Measurements from ENCODE around the gene PHETA1. TPM values are rescaled to one million over a fixed set of nuclear protein-coding genes. Genes with fewer than 3 reads are reported as not detected.
"Not testable (repeated sequence)": the region's sequence is repeated elsewhere in the genome, so short reads cannot be mapped to it uniquely, and the experiment has no call there.

The PHETA1 gene
- total RNA-seq, 2 experiments from 2014 or later, result 1.3 to 1.5 TPM

- Mint-ChIP-seq H3K27ac (peak overlapping the region; percentile 96), H3K4me1 (peaks cover 51% of the 10 kb centered on the region), H3K27me3 (no peaks in the 10 kb centered on the region), H3K4me3 (peak overlapping the region; percentile 76), H3K36me3 (ENCODE audit: low read depth) (peaks cover 11% of the 10 kb centered on the region), H3K9me3 (ENCODE audit: low read depth) (no peaks in the 10 kb centered on the region)
- ATAC-seq, result peak; percentile 77
- intact Hi-C loops (cut with DNase I, micrococcal nuclease), result loop anchor here (1.0 to 10.0 kb wide), 17 partner anchors 25 to 1009 kb away; partner anchors contain the start of genes RAD9B (in 2 of the 2), VPS29 (in 2 of the 2), ATXN2 (in 1 of the 2) and BRAP (in 1 of the 2)
- DNase-seq, result peak; percentile 100
- POLR2A ChIA-PET, result interaction anchor here (0.9 to 1.2 kb wide), 2 partner anchors 30 to 40 kb away, joined by 5 to 7 read pairs; no protein-coding TSS in a partner anchor
- CTCF ChIA-PET, result interaction anchor here (0.7 to 24.4 kb wide), 6 partner anchors 9 to 408 kb away, joined by 3 to 890 read pairs (median 8); no protein-coding TSS in a partner anchor
Measured at GRCh38 chr12:111405149-111405858, 36.4 kb upstream of the PHETA1 start.

- Mint-ChIP-seq H3K9me3 (ENCODE audit: low read depth) (peaks cover 2% of the 10 kb centered on the region), H3K27me3 (peaks cover 5% of the 10 kb centered on the region), H3K27ac (peak overlapping the region; percentile 96), H3K4me1 (peaks cover 54% of the 10 kb centered on the region), H3K4me3 (peak overlapping the region; percentile 76), H3K36me3 (ENCODE audit: low read depth) (peaks cover 13% of the 10 kb centered on the region)
- intact Hi-C loops (cut with DNase I, micrococcal nuclease), result loop anchor here (1.0 to 10.0 kb wide), 18 partner anchors 26 to 1010 kb away; partner anchors contain the start of genes RAD9B (in 2 of the 2), VPS29 (in 2 of the 2), ATXN2 (in 1 of the 2) and BRAP (in 1 of the 2)
- CTCF ChIA-PET, result interaction anchor here (0.5 to 24.4 kb wide), 9 partner anchors 8 to 1118 kb away, joined by 3 to 890 read pairs (median 6); no protein-coding TSS in a partner anchor
- DNase-seq, result peak; percentile 88
- POLR2A ChIA-PET, result interaction anchor here (0.9 to 1.4 kb wide), 3 partner anchors 30 to 282 kb away, joined by 5 to 7 read pairs (median 5); partner anchors contain the start of genes ACAD10 and BRAP
- ATAC-seq, result peak; percentile 20
Measured at GRCh38 chr12:111404362-111405148, 35.7 kb upstream of the PHETA1 start.

- H3K9me3 Mint-ChIP-seq (ENCODE audit: low read depth); H3K27ac Mint-ChIP-seq: not testable (repeated sequence)
Measured at GRCh38 chr12:111402490-111402824, 33.6 kb upstream of the PHETA1 start.

GRCh38 chr12:111401167-111401605, 32.3 kb upstream of the PHETA1 start:
- peaks cover 3% of the 10 kb centered on the region for H3K9me3 Mint-ChIP-seq (ENCODE audit: low read depth)
- H3K27ac Mint-ChIP-seq, result no peak overlapping the region
- no peak for DNase-seq
- H3K4me3 Mint-ChIP-seq, result no peak overlapping the region
- ChIA-PET CTCF (interaction anchor here (0.8 to 24.4 kb wide), 2 partner anchors 51 to 81 kb away, joined by 3 to 890 read pairs; no protein-coding TSS in a partner anchor), POLR2A (no interaction called here)
- peaks cover 5% of the 10 kb centered on the region for H3K27me3 Mint-ChIP-seq
- ATAC-seq, result no peak
- intact Hi-C loops (cut with DNase I, micrococcal nuclease), result loop anchor here (10.0 kb wide), 2 partner anchors 896 to 1014 kb away; partner anchors contain the start of genes PTPN11 (in 1 of the 2), RAD9B (in 1 of the 2) and VPS29 (in 1 of the 2)
- H3K4me1 Mint-ChIP-seq, result peaks cover 51% of the 10 kb centered on the region
- H3K36me3 Mint-ChIP-seq (ENCODE audit: low read depth), result peaks cover 3% of the 10 kb centered on the region

More at GRCh38 chr12:111402490-111402824, 33.6 kb upstream of the PHETA1 start:
- Mint-ChIP-seq H3K4me3 (peak overlapping the region; percentile 61), H3K4me1 (peaks cover 47% of the 10 kb centered on the region)
- DNase-seq; H3K36me3 Mint-ChIP-seq (ENCODE audit: low read depth); ATAC-seq; H3K27me3 Mint-ChIP-seq: not testable (repeated sequence)
- POLR2A ChIA-PET, result interaction anchor here (0.6 kb wide), 1 partner anchor 42 kb away, joined by 3 read pairs; no protein-coding TSS in a partner anchor
- CTCF ChIA-PET, result interaction anchor here (24.4 kb wide), 1 partner anchor 50 kb away, joined by 890 read pairs; no protein-coding TSS in a partner anchor
- intact Hi-C loops (cut with DNase I, micrococcal nuclease), result loop anchor here (10.0 kb wide), 2 partner anchors 898 to 1012 kb away; partner anchors contain the start of genes PTPN11 (in 1 of the 2), RAD9B (in 1 of the 2) and VPS29 (in 1 of the 2)

- not testable (repeated sequence) for DNase-seq; H3K27me3 Mint-ChIP-seq; H3K9me3 Mint-ChIP-seq (ENCODE audit: low read depth); ATAC-seq; H3K36me3 Mint-ChIP-seq (ENCODE audit: low read depth)
- Mint-ChIP-seq H3K4me1 (peaks cover 51% of the 10 kb centered on the region), H3K27ac (peak overlapping the region; percentile 85), H3K4me3 (peak overlapping the region; percentile 34)
- POLR2A ChIA-PET, result interaction anchor here (0.7 to 1.8 kb wide), 2 partner anchors 44 to 286 kb away, joined by 3 to 4 read pairs; partner anchors contain the start of genes ACAD10 and BRAP
- CTCF ChIA-PET, result interaction anchor here (1.0 to 24.4 kb wide), 5 partner anchors 11 to 129 kb away, joined by 3 to 890 read pairs (median 6); no protein-coding TSS in a partner anchor
- intact Hi-C loops (cut with DNase I, micrococcal nuclease), result loop anchor here (1.0 to 10.0 kb wide), 5 partner anchors 45 to 1015 kb away; partner anchors contain the start of genes ACAD10 (in 1 of the 2), BRAP (in 1 of the 2), PTPN11 (in 1 of the 2) and RAD9B (in 1 of the 2)
Measured at GRCh38 chr12:111399741-111400404, 31.0 kb upstream of the PHETA1 start.

- no peak overlapping the region for H3K4me3 Mint-ChIP-seq
- H3K36me3 Mint-ChIP-seq (ENCODE audit: low read depth), result peaks cover 3% of the 10 kb centered on the region
- DNase-seq, result no peak
- ChIA-PET CTCF (interaction anchor here (0.6 to 24.4 kb wide), 11 partner anchors 9 to 414 kb away, joined by 3 to 890 read pairs (median 4); no protein-coding TSS in a partner anchor), POLR2A (interaction anchor here (0.7 to 1.8 kb wide), 3 partner anchors 36 to 53 kb away, joined by 3 to 4 read pairs (median 3); no protein-coding TSS in a partner anchor)
- peaks cover 37% of the 10 kb centered on the region for H3K4me1 Mint-ChIP-seq
- H3K9me3 Mint-ChIP-seq (ENCODE audit: low read depth), result peaks cover 3% of the 10 kb centered on the region
- H3K27ac Mint-ChIP-seq, result no peak overlapping the region
- intact Hi-C loops (cut with DNase I, micrococcal nuclease), result loop anchor here (5.0 kb wide), 2 partner anchors 66 to 289 kb away; partner anchors contain the start of genes ACAD10 (in 1 of the 2) and BRAP (in 1 of the 2)
- peaks cover 5% of the 10 kb centered on the region for H3K27me3 Mint-ChIP-seq
- ATAC-seq, result no peak
Measured at GRCh38 chr12:111398530-111398929, 29.6 kb upstream of the PHETA1 start.

GRCh38 chr12:111396726-111397445, 28.0 kb upstream of the PHETA1 start:
- Mint-ChIP-seq H3K27ac (peak overlapping the region; percentile 70), H3K27me3 (peaks cover 5% of the 10 kb centered on the region), H3K36me3 (ENCODE audit: low read depth) (peaks cover 3% of the 10 kb centered on the region), H3K9me3 (ENCODE audit: low read depth) (peaks cover 3% of the 10 kb centered on the region), H3K4me1 (peaks cover 28% of the 10 kb centered on the region), H3K4me3 (peak overlapping the region; percentile 61)
- ATAC-seq, result peak; percentile 82
- intact Hi-C loops (cut with DNase I, micrococcal nuclease), result loop anchor here (1.0 to 5.0 kb wide), 9 partner anchors 54 to 416 kb away; partner anchors contain the start of genes ACAD10 (in 2 of the 2) and BRAP (in 1 of the 2)
- POLR2A ChIA-PET, result interaction anchor here (0.7 to 1.2 kb wide), 2 partner anchors 38 to 48 kb away, joined by 3 read pairs; no protein-coding TSS in a partner anchor
- CTCF ChIA-PET, result interaction anchor here (0.6 to 24.4 kb wide), 50 partner anchors 8 to 416 kb away, joined by 3 to 890 read pairs (median 6); partner anchors contain the start of gene PHETA1
- peak; percentile 94 for DNase-seq

GRCh38 chr12:111396271-111396670, 27.4 kb upstream of the PHETA1 start:
- not testable (repeated sequence) for ATAC-seq; H3K27ac Mint-ChIP-seq; H3K4me3 Mint-ChIP-seq; H3K9me3 Mint-ChIP-seq (ENCODE audit: low read depth); DNase-seq; H3K27me3 Mint-ChIP-seq; H3K36me3 Mint-ChIP-seq (ENCODE audit: low read depth)
- ChIA-PET CTCF (interaction anchor here (0.6 to 24.4 kb wide), 47 partner anchors 8 to 417 kb away, joined by 3 to 890 read pairs (median 6); partner anchors contain the start of gene PHETA1), POLR2A (interaction anchor here (1.2 kb wide), 1 partner anchor 49 kb away, joined by 3 read pairs; no protein-coding TSS in a partner anchor)
- intact Hi-C loops (cut with DNase I, micrococcal nuclease), result loop anchor here (2.0 to 5.0 kb wide), 4 partner anchors 64 to 417 kb away; partner anchors contain the start of genes ACAD10 (in 2 of the 2) and BRAP (in 1 of the 2)
- H3K4me1 Mint-ChIP-seq, result peaks cover 28% of the 10 kb centered on the region

Measured in activated CD4-positive, alpha-beta T cell treated with anti-CD3 and anti-CD28 coated beads for 36 hours (primary cell).